GM21825 (cell line): Measurements from ENCODE around the gene DCPS.
"Not testable (repeated sequence)": the region's sequence is repeated elsewhere in the genome, so short reads cannot be mapped to it uniquely, and the experiment has no call there.

Source experiments
- ATAC-seq: cut with Tn5 transposase; IDR thresholded peaks from one replicate; pipeline ENCODE4 v1.9.1; 2021; ENCODE audit warnings: mild to moderate bottlenecking, moderate library complexity; ENCODE audit not compliant: unreplicated experiment

DCPS gene

DNA sequence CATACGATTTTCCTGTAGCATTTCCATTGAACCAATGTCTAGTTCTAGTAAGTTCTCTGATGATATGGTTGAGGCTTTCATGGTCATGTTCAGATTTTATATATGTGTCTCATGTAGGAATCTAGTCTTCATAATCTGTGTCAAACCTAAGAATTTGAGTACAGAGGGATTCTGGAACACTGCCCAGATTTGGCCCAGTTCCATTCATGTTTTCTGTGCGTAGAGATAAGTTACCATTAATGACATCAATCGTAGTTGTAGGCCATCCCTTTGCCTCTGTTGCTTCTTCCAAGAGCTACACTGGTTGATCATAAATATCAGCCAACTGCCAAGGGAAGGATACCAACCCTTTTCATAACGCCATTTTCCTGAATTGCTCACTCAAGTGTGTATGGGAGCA, 74.9 kb downstream of the DCPS start:
- ATAC-seq: no peak

DNA sequence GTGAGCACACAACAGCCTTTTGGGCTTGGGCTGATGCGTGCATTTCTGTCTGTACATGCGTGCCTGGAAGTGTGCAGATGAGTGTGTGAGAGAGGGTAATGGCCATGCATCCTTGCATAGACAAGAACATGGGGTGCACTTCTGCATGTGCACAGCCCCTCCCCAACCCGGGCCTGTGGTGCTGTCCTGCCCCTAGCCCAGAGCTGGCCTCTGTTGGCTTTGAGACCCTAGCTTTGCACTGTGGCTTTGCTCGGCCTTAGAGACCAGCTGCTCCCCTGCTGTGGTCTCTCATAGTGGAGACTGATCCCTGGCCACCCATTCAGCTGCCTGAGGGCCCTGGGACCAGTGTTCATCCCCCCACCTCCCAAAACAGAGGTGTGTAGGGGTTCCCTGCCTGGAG, 77.0 kb downstream of the DCPS start:
- ATAC-seq: no peak

DNA sequence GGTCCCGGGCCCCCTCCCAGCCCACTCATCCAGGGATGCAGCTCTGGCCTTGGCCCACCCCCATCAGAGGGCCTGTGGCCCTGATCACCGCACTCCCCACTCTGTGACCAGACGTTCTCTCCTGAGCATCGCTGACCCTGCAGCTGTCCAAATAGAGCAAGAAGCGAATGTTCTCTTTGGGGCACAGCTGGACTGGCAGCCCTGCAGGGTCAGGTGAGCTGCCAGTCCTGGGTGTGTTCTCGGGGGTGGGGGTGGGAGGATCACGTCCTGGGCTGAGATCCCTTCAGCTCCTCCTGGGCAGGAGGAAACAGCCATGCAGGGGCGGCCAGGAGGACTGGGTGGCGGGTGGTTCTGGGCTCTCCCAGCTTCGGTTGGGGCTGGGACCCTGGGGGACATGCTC, 78.1 kb downstream of the DCPS start:
- ATAC-seq: not testable (repeated sequence)

DNA sequence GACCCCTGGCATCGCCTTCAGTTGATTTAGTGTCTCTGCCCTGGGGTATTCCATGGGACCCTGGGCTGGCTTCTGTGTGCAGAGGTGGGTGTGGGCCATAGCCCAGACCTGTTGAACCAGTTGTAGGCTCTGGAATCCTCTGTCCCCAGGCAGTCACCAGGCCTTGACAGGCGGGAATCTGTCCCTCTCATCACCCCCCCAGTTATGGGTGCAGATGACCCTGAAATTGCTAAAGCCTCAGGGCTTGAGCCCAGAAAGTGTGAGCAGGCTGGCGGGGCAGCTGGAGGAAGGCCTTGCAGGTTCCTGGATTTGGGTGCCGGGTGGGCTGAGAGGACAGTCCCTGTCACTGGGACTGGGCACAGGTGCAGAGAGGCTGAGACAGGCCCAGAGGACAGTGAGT, 78.8 kb downstream of the DCPS start:
- ATAC-seq: not testable (repeated sequence)

DNA sequence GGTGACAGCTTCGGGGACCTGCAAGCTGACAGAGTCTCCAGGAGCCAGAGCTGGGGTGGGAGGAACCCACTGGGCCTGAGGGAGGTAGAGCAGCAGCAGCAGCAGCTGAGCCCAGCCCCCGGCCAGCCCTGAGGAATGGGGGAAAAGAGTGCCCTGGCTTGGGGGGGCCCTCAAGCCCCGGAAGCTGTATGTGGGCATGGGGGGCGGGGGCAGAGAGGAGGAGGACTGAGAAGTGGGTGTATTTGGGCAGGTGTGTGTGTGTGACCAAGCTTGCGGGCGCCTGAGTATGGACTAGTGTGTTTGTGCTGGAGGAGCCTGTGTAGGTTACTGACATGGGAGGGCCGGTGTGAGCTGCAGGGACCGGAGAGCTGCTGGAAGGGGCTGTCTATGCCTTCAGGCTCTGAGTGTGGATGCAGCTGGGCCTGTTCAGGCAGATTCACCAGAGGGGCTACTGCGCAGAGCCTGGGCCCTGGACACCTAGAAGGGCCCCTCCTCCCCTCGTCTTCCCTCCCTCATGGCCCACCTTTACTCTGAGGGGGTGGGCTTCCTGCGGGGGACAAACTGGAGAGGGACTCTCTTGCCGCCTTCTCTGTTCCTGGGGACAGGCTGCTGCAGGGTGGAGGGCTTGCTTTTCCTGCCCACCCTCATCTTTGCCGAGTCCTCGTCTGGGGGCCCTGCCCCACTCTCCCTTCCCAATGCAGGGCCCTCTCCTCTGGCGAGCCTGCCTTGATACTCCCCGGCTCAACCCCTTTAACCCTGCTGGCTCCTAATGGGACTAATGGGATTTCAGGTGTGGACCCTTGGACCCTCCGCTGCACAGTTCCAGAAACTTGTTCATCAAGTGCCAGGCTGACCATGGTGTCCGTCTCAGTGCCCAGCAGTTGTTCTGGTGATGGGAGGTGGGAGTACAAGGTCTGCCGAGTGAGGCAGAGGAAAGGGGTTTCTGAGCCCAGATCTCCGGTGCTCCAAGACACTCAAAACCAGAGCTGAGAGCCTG, 79.8 kb downstream of the DCPS start:
- ATAC-seq: no peak

DNA sequence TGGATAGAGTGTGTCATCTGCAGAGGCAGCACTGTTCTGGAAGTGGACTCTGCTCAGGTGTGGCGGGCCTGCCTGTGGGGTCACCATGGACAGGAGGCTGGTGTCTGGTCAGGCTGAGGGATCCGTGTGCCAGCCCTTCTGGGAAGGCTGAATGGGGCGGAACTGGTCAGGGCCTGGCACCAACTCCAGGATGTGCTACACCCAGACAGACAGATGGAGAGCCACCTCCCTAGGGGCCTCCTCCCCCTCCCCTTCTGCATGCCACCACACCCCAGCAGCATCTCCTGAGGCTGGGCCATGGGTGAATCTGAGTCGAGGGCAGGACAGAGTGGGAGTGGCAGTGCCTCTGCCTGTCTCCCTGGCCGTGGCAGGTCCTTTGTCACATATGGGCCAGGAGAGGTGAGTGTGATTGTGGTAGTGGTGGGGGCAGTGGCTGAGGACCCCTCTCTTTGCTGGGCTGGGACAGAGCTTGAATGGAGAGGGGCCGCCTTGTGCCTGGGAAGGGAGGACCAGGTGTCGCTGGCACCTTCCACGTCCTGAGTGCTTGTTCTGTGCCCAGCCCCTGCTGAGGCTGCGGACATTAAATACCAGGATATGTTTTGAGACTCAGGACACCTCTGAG, 80.7 kb downstream of the DCPS start:
- ATAC-seq: no peak

DNA sequence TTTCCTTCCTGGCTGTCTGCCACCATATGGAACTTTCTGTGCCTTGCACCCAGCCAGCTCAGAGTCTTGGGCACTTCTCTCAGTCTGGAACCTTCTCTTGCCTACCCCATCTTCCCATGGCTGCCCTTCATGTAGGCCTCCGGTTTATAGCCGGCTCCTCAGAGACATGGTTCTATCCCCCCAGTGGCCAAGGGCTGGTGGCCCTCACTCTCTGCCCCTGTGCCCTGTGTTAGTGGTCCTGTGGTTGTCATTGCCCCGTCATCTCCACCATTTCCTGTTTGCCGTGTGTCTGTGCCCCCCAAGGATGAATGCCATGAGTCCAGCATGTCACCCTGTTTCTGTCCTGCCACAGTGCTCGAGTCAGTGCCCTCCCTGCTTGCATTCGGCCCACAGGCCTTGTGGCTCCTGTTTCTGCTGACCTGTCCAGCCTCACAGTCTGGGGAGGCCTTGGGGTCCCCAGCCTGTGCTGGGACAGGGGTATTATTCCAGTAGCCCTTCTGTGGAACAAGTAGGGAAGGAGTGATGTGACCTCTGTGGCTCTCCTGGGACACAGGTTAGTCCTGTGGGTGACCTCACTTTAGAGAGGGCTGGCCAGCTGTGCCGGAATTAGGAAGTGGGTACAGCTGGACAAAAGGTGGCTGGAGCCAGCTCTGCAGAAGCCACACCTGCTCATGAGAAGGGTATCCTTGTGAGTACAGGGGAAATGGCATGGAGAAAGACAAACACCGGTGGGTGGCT, 82.3 kb downstream of the DCPS start:
- no peak for ATAC-seq

DNA sequence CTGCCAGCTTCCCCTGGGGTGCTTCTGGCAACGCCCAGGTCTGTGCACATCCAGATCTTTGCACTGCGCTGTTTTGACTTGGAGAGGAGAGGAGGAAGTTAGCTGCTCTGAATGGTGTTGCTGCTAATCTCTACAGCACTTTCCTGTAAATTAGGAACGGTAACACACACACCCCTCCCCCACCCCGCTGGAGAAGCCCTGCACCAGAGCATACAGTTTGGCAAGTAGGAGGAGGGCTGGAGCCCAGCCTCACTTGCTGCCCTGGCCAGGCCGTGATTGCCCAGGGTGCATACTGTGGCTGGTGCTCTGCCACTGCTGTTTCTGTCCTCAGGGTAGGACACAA, 82.8 kb downstream of the DCPS start:
- not testable (repeated sequence) for ATAC-seq

DNA sequence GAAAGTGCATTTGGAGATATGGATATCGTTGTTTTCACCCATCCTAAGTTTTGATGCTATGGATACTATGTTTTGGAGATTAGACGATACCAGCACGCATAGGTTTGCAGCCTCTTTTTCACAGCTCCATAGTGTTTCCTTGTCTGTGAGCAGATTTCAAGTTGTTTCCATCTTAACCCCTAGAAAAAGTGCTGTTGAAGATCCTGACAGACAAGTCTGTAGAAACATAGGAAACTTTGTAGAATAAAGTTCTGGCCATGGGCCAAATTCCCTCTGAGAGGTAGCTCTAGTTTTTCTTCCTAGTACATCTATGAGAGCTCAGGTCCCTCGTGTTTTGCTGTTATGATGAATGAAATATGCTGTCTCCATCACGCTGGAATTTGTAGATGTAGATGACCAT, 84.0 kb downstream of the DCPS start:
- ATAC-seq: no peak

DNA sequence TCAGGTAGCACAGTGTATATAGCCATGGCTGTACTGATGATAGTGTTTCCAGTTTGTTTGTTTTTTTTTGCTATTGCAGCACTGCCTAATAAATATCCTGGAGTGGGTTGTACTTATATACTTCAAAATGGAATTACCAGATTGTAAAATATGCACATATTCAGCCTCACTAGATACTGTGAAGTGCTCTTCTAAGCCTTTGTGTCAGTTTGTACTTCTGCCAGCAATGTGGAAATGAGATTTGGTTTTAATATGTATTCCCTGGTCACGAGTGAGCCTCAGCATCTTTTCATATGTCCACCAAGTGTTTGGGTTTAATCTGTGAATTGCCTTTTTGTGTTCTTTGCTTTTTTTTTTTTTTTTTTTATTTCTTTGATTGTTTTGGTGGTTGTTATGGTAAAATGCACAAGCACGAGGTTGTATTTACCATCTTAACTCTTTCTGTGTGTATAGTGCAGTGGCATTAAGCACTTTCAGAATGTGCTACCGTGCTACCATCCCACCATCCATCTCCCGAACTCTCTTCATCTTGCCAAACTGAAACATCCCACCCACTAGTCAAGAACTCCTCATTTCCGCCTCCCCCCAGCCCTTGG, 86.5 kb downstream of the DCPS start:
- ATAC-seq: no peak

DNA sequence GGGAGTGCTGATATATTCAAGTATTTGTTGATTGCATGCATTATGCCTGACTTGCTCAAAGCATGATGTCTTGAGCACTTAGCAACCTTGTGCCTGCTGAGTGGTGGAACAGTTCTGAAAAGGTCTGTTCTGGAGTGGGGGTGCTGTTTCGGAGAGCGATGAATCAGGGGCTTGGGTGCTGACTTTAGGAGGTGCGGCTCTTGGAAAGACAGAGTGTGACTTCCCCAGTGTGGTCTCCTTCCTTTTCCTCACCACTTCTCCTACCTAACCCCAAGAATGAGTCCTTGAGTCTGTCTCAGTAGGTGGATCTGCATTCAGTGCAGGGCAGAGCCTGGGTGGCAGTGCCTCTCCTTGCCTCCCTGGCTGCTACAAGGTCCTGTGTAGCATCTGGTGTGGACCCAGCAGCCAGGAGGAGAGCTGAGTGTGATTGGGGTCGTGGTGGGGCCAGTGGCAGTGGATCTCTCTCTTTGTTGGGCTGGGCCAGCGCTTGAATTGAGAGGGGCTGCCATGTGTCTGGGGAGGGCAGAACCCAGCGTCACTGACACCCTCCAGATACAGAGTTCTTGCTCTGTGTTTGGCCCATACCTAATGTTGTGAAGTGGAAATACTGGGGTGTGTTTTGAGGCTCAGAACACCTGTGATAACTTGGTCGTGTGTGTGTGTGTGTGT, 87.6 kb downstream of the DCPS start:
- ATAC-seq: no peak

DNA sequence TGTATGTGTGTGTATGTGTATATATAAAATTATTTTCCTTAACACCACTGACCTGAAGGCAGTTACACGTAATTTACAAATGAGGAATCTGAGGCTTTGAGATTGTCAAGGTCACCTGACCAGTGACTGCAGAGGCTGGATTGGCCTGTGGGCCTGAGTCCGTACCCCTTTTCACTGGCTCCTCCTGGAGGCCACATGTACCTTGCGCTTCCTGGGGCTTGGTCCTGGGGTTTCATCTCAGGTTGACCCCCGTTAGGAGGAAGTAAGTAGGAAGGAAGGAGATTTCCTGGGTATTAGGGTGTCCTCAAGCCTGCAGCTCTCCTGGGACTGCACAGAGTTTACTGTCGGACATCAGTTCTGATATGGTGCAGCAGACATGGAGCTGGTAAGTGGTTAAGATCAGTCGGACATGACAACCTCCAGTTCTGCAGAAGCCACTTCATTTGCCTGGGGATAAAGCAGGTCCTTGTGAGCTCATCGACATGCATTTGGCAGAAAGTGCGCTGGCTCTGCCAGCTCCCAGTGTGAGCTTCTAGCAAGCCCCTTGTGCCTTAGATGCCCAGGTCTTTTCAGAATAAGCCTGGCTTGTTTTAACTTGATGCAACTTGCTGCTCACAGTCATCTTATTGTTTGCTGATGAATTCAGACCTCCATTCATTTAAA, 88.2 kb downstream of the DCPS start:
- ATAC-seq: peak; percentile 73

DNA sequence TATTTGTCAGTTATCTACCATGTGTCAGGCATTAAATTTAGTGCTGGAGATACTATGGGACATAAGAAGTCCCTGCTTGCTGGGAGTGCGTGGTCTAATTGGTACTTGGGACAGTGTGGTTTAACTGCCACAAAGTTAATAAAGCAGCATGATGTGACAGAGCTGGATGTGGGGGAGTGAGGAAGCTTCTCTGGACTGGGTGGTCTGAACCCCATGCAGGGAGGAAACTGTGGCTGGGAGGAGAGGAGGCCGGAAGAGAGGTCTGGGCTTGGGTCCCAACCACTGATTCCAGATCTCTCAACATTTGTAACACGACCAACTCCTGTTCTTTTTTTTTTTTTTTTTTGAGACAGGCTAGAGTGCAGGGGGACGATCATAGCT, 88.8 kb downstream of the DCPS start:
- peak; percentile 38 for ATAC-seq

DNA sequence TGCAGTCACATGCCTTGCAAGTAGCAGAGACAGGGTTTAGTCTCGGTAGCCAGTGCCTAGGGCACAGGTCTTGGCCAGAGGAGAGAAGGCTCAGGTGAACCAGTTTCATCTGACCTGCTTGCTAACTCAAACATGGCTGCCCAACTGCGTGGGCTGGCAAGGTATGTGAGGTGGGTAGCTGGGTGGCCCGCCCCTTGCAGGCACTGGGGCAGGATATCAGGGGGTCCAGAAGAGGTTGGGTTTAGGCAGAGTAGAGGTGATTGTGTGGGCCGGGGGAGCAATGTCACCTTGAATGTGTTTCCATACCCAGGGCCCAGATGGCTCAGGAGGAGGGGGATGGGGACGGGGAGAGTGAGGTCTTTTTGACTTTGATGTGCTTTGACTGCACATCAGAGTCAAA, 89.3 kb downstream of the DCPS start:
- ATAC-seq: no peak

DNA sequence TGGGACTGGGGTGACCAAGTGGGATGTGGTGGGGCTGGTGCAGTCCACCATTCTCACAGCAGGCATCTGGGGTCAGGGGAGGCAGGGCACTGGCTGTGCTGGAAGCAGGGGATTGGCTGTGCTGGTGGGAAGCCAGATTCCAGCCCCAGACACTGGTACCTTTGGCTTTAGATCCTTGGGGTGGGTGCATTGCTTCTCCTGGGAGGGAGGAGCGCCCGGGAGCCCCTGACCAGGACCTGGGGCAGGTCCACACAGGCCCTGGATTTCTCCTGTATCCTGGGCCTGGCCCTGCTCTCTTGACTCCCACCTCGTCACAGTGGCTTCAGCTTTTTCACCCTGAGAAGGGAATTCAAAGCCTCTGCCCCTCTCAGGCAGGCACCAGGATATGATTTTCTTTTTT, 90.2 kb downstream of the DCPS start:
- no peak for ATAC-seq

DNA sequence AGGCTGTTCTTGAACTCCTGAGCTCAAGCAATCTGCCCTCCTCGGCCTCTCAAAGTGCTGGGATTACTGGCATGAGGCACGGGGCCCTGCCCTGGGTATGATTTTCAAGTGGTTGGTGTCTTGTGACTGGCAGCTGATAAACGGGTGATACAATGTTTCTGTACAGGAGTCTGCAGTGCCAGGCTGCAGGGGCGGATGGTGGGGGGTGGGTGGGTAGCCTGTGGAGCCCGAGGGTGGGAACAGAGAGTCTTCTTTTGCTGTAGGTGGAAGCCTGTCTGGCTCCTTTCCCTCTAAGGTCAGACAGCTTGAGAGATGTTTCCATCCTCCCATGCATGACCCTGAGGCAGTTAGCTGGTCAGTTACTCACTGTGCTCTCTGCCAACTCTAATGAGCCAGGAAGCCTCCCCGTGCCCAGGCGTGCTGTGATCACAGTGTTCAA, 90.8 kb downstream of the DCPS start:
- not testable (repeated sequence) for ATAC-seq
